ENCODE measurements around the gene ARL5A.

DNA sequence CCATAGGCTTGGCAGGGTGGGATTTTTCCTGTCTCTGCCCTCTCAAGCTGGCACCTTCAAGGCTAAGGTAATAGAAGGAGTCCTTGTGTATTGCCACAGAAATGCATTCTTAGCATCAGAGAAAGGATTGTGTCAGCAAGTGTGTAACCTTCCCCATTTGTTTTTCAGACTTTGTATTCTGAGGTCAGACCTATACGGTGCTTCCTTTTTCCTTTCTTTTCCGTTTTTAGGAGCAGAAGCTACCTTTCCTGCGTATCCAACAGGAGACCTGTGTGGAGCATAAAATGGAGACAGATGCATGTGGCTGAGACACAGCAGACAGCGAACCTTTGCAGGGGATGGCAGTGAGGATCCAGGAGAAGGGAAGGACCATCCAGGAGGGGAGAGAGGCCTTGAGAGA is 46.6 kb downstream of the ARL5A start:
- TF ChIP-seq, protein P1, sequence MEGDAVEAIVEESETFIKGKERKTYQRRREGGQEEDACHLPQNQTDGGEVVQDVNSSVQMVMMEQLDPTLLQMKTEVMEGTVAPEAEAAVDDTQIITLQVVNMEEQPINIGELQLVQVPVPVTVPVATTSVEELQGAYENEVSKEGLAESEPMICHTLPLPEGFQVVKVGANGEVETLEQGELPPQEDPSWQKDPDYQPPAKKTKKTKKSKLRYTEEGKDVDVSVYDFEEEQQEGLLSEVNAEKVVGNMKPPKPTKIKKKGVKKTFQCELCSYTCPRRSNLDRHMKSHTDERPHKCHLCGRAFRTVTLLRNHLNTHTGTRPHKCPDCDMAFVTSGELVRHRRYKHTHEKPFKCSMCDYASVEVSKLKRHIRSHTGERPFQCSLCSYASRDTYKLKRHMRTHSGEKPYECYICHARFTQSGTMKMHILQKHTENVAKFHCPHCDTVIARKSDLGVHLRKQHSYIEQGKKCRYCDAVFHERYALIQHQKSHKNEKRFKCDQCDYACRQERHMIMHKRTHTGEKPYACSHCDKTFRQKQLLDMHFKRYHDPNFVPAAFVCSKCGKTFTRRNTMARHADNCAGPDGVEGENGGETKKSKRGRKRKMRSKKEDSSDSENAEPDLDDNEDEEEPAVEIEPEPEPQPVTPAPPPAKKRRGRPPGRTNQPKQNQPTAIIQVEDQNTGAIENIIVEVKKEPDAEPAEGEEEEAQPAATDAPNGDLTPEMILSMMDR (IDR thresholded peaks at IDR 0.05): no peak
- TF ChIP-seq POLR2A (IDR thresholded peaks at IDR 0.05): no peak

Data from heart left ventricle (tissue), 13 donors.